ENCODE data around the gene FAM13A. TPM values are rescaled to one million over a fixed set of nuclear protein-coding genes. Genes with fewer than 3 reads are reported as not detected.

FAM13A gene
- total RNA-seq, 3 donors from 2014 or later, result 55.7 to 170 (median 118) TPM

DNA sequence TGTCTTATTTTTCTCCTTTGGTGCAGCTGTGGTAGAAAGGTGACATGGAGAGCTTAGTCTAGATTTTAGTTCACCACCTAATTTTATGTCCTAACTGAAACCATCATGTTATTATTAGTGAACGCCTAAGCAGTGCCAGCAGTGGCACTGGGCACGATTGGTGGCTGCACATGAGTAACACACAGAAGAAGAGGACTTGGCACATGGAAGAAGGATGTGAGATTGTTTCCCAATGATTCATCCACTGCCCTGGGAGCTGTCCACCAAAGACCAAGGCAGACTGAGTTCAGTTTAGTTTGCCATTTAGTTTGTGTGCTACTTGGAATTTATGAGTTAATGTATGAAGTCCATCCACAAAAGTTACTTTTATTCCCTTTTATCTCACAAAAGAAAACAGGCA lies 291.3 kb downstream of the FAM13A start:
- DNase-seq (ENCODE audit: low spot score in 2 of 2), result peak in 1 of 2 donors; percentile 42
- no peaks in the 10 kb centered on the region for H3K4me1 ChIP-seq
- no peaks in the 10 kb centered on the region for H3K9me3 ChIP-seq
- H3K36me3 ChIP-seq, result no peaks in the 10 kb centered on the region
- no peak overlapping the region for H3K4me3 ChIP-seq
- H3K27me3 ChIP-seq, result no peaks in the 10 kb centered on the region
- TF ChIP-seq POLR2A (IDR thresholded peaks at IDR 0.05), result no peak
- TF ChIP-seq POLR2AphosphoS5 (IDR thresholded peaks at IDR 0.05), result no peak
- TF ChIP-seq, protein P1, sequence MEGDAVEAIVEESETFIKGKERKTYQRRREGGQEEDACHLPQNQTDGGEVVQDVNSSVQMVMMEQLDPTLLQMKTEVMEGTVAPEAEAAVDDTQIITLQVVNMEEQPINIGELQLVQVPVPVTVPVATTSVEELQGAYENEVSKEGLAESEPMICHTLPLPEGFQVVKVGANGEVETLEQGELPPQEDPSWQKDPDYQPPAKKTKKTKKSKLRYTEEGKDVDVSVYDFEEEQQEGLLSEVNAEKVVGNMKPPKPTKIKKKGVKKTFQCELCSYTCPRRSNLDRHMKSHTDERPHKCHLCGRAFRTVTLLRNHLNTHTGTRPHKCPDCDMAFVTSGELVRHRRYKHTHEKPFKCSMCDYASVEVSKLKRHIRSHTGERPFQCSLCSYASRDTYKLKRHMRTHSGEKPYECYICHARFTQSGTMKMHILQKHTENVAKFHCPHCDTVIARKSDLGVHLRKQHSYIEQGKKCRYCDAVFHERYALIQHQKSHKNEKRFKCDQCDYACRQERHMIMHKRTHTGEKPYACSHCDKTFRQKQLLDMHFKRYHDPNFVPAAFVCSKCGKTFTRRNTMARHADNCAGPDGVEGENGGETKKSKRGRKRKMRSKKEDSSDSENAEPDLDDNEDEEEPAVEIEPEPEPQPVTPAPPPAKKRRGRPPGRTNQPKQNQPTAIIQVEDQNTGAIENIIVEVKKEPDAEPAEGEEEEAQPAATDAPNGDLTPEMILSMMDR (IDR thresholded peaks at IDR 0.05), result no peak
- intact Hi-C loops (cut with DNase I; ENCODE audit: low total_unique reads), result no loop called here
- peak overlapping the region in 1 of 2 donors; percentile 48 for H3K27ac ChIP-seq

DNA sequence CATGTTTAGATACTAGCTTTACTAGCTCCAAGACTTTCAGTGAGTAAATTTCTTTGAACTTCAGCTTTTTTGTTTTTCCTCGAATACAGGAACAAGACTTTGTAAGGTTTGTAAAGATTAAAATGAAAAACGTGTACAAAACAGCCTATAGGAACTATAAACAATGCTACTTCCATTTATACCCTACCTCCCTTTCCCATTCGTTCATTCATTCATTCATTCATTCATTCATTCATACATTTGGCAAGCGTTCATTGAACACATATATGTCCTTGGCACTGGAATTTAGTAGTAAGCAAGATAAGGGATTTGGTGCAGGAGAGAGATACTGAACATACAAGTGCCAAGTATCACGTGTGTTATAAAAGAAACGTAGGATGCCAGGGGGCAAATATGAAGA lies 293.9 kb downstream of the FAM13A start:
- no peak for DNase-seq (ENCODE audit: low spot score in 2 of 2)
- H3K36me3 ChIP-seq, result no peaks in the 10 kb centered on the region
- intact Hi-C loops (cut with DNase I; ENCODE audit: low total_unique reads), result no loop called here
- TF ChIP-seq, protein P1 (IDR thresholded peaks at IDR 0.05), result no peak
- no peak for TF ChIP-seq POLR2AphosphoS5 (IDR thresholded peaks at IDR 0.05)
- no peak for TF ChIP-seq POLR2A (IDR thresholded peaks at IDR 0.05)
- H3K4me1 ChIP-seq, result no peaks in the 10 kb centered on the region
- H3K27ac ChIP-seq, result no peak overlapping the region
- H3K4me3 ChIP-seq, result no peak overlapping the region
- H3K9me3 ChIP-seq, result no peaks in the 10 kb centered on the region
- H3K27me3 ChIP-seq, result no peaks in the 10 kb centered on the region

DNA sequence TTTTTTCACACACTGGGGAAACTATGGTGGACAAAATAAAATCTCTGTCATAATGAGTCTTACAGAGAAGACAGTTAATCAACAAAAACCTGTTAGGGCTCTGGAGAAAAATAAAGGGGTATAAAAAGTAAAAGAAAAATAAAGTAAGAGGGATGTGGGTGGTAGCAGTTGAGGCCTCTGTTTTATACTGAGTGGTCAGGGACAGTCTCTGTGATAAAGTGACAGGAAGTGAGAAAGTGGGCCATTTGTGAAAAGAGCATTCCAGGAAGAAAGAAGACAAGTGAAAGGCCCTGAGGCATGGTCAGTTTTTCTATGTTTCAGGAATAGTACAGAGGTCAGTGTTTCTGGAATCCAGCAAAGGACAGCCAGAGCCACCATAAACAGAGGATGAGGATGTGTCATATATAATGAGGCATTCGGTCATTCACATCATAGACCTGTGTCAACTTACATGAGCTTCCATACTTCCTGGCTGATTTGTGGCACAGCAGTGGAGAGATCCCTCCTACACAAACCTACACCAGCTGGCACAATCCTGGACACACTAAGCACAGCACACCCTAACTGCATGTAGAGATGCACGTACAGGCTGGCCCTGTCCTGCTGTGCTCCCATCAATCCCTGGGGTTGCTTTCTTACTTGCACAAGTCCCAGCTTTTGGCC lies 295.0 kb downstream of the FAM13A start:
- no peak overlapping the region for H3K4me3 ChIP-seq
- no peaks in the 10 kb centered on the region for H3K4me1 ChIP-seq
- no peak overlapping the region for H3K27ac ChIP-seq
- no peak for TF ChIP-seq POLR2AphosphoS5 (IDR thresholded peaks at IDR 0.05)
- TF ChIP-seq POLR2A (IDR thresholded peaks at IDR 0.05), result no peak
- TF ChIP-seq, protein P1 (IDR thresholded peaks at IDR 0.05), result no peak
- H3K36me3 ChIP-seq, result no peaks in the 10 kb centered on the region
- no peak for DNase-seq (ENCODE audit: low spot score in 2 of 2)
- H3K27me3 ChIP-seq, result no peaks in the 10 kb centered on the region
- H3K9me3 ChIP-seq, result no peaks in the 10 kb centered on the region
- intact Hi-C loops (cut with DNase I; ENCODE audit: low total_unique reads), result no loop called here

DNA sequence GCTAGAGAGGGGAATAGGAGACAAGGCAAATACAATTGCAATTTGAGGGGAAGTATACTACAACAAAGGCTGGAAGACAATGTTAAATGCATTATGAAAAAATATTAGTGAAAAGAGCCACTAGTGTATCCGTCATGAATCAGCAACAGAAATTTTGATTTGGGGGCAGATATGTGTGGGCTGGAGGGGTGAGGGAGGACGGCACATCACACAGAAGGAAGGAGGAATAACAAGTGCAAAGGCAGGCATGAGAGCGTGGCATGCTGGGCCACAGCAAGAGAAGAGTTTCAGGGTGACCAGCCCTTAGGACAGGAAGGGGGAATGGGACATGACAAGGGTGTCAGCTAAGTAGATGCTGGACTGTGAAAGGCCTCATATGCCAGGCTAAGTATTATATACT lies 295.6 kb downstream of the FAM13A start:
- no peak overlapping the region for H3K27ac ChIP-seq
- H3K4me3 ChIP-seq, result no peak overlapping the region
- no peaks in the 10 kb centered on the region for H3K4me1 ChIP-seq
- H3K9me3 ChIP-seq, result no peaks in the 10 kb centered on the region
- TF ChIP-seq POLR2A (IDR thresholded peaks at IDR 0.05) (no peak), POLR2AphosphoS5 (IDR thresholded peaks at IDR 0.05) (no peak)
- TF ChIP-seq, protein P1 (IDR thresholded peaks at IDR 0.05), result no peak
- intact Hi-C loops (cut with DNase I; ENCODE audit: low total_unique reads), result no loop called here
- DNase-seq (ENCODE audit: low spot score in 2 of 2), result no peak
- H3K36me3 ChIP-seq, result no peaks in the 10 kb centered on the region
- H3K27me3 ChIP-seq, result no peaks in the 10 kb centered on the region

DNA sequence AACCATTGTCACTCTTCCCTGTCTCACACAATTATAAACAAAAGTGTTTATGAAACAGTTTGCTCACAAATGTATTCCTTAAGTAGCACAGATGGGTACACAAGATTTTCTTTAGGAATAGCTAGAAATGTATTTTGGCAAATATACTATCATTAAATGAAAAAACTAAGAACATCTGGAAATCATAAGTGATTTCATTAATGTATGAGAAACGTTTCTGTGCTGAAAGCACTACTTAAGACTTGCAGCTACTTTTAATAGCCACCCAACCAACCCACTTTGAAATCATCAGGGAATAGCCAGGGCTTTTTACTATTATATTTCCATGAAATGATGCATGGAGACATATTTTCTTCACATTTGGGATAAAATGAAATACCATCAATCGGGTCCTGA lies 297.1 kb downstream of the FAM13A start:
- H3K27me3 ChIP-seq, result no peaks in the 10 kb centered on the region
- intact Hi-C loops (cut with DNase I; ENCODE audit: low total_unique reads), result no loop called here
- no peak overlapping the region for H3K4me3 ChIP-seq
- no peak for DNase-seq (ENCODE audit: low spot score in 2 of 2)
- H3K9me3 ChIP-seq, result no peaks in the 10 kb centered on the region
- H3K4me1 ChIP-seq, result no peaks in the 10 kb centered on the region
- TF ChIP-seq, protein P1 (IDR thresholded peaks at IDR 0.05), result no peak
- TF ChIP-seq POLR2A (IDR thresholded peaks at IDR 0.05) (no peak), POLR2AphosphoS5 (IDR thresholded peaks at IDR 0.05) (no peak)
- H3K27ac ChIP-seq, result no peak overlapping the region
- no peaks in the 10 kb centered on the region for H3K36me3 ChIP-seq

All from breast epithelium (tissue), 4 donors.